ENCODE data around the gene ETNPPL. TPM values are rescaled to one million over a fixed set of nuclear protein-coding genes. Genes with fewer than 3 reads are reported as not detected.

Gene ETNPPL
- total RNA-seq, 1 donor from 2014 or later: not detected

- Mint-ChIP-seq H3K27ac (no peak overlapping the region), H3K4me3 (no peak overlapping the region), H3K36me3 (no peaks in the 10 kb centered on the region), H3K4me1 (peaks cover 2% of the 10 kb centered on the region), H3K27me3 (ENCODE audit: low read depth) (peaks cover 2% of the 10 kb centered on the region), H3K9me3 (no peaks in the 10 kb centered on the region)
- TF ChIP-seq CTCF (IDR thresholded peaks at IDR 0.05; ENCODE audit: unreplicated experiment): no peak
- no peak for DNase-seq (ENCODE audit: low spot score in 2 of 2, unreplicated experiment in 2 of 2)
Observed at GRCh38 chr4:108700081-108700757, 62.6 kb downstream of the ETNPPL start.

GRCh38 chr4:108696160-108696559, 66.7 kb downstream of the ETNPPL start:
- Mint-ChIP-seq H3K4me3 (no peak overlapping the region), H3K4me1 (peaks cover 2% of the 10 kb centered on the region), H3K27me3 (ENCODE audit: low read depth) (peaks cover 2% of the 10 kb centered on the region), H3K36me3 (no peaks in the 10 kb centered on the region), H3K9me3 (no peaks in the 10 kb centered on the region), H3K27ac (no peak overlapping the region)
- no peak for TF ChIP-seq CTCF (IDR thresholded peaks at IDR 0.05; ENCODE audit: unreplicated experiment)
- no peak for DNase-seq (ENCODE audit: low spot score in 2 of 2, unreplicated experiment in 2 of 2)

GRCh38 chr4:108695062-108695461, 67.8 kb downstream of the ETNPPL start:
- H3K4me1 Mint-ChIP-seq: no peaks in the 10 kb centered on the region
- peaks cover 2% of the 10 kb centered on the region for H3K27me3 Mint-ChIP-seq (ENCODE audit: low read depth)
- no peaks in the 10 kb centered on the region for H3K9me3 Mint-ChIP-seq
- TF ChIP-seq CTCF (IDR thresholded peaks at IDR 0.05; ENCODE audit: unreplicated experiment): no peak
- no peak overlapping the region for H3K4me3 Mint-ChIP-seq
- no peaks in the 10 kb centered on the region for H3K36me3 Mint-ChIP-seq
- H3K27ac Mint-ChIP-seq: no peak overlapping the region
- DNase-seq (ENCODE audit: low spot score in 2 of 2, unreplicated experiment in 2 of 2): no peak

GRCh38 chr4:108694423-108694822, 68.4 kb downstream of the ETNPPL start:
- H3K27me3 Mint-ChIP-seq (ENCODE audit: low read depth): peaks cover 2% of the 10 kb centered on the region
- H3K4me1 Mint-ChIP-seq: no peaks in the 10 kb centered on the region
- H3K36me3 Mint-ChIP-seq: no peaks in the 10 kb centered on the region
- H3K4me3 Mint-ChIP-seq: no peak overlapping the region
- H3K9me3 Mint-ChIP-seq: no peaks in the 10 kb centered on the region
- no peak overlapping the region for H3K27ac Mint-ChIP-seq
- DNase-seq (ENCODE audit: low spot score in 2 of 2, unreplicated experiment in 2 of 2): no peak
- TF ChIP-seq CTCF (IDR thresholded peaks at IDR 0.05; ENCODE audit: unreplicated experiment): no peak

GRCh38 chr4:108693819-108694218, 69.0 kb downstream of the ETNPPL start:
- Mint-ChIP-seq H3K27ac (no peak overlapping the region), H3K4me1 (no peaks in the 10 kb centered on the region), H3K27me3 (ENCODE audit: low read depth) (peaks cover 2% of the 10 kb centered on the region), H3K4me3 (no peak overlapping the region), H3K9me3 (no peaks in the 10 kb centered on the region), H3K36me3 (no peaks in the 10 kb centered on the region)
- TF ChIP-seq CTCF (IDR thresholded peaks at IDR 0.05; ENCODE audit: unreplicated experiment): no peak
- DNase-seq (ENCODE audit: low spot score in 2 of 2, unreplicated experiment in 2 of 2): no peak

Data from mesothelial cell of epicardium (in vitro differentiated cells).